Activated CD8-positive, alpha-beta memory T cell treated with anti-CD3 and anti-CD28 coated beads for 24 hours (primary cell): Measurements from ENCODE around the gene TIMP2.
"Not testable (repeated sequence)": the region's sequence is repeated elsewhere in the genome, so short reads cannot be mapped to it uniquely, and the experiment has no call there.

Experiments
- DNase-seq: peaks from one replicate; pipeline ENCODE4 v3.0.0-alpha.2; 2020

Gene TIMP2

GRCh38 chr17:78954684-78955083 is 29.5 kb upstream of the TIMP2 start:
- no peak for DNase-seq

DNA sequence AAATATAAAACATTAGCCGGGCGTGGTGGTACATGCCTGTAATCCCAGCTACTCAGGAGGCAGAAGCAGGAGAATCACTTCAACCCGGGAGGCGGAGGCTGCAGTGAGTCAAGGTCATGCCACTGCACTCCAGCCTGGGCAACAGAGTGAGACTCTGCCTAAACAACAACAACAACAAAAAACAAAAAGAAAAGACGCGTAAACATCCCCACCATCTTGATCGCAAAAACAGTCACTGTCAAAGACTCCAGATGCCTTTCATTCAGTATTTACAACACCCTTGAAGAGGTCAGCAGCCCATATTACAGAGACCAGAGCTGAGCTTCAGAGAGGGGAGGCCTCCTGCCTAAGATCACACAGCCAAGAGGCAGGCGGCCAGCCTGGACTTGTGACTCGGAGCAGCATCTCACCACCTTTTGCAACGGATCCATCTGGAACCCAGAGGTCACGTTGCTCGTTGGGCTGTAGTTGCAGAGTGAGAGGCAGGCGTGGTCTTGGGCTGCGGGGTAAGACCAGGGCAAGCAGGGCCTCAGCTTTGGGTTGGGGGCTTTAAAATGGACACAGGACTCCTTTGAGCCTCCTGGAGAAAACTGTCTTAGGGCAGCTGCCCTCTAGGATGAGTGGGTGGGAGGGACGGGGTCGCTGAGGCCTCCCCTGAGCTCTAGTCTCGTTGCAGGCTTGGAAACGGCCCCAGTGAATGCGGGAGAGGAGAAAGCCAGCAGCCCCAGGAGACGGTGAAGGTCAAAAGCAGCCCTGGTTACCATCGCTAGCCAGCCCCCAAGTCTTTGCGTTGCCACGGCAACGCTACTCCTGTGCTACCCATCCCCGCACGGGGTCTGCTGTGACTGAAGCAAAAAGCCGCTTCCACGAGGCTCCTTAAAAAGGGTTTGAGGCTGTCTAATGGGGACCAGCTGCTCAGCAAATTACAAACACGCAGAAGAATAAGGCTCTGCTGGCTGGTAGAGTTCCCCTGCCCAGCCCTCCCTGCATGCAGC is 28.5 kb upstream of the TIMP2 start:
- DNase-seq, result no peak

- no peak for DNase-seq
Observed at GRCh38 chr17:78952706-78953105, 27.5 kb upstream of the TIMP2 start.

DNA sequence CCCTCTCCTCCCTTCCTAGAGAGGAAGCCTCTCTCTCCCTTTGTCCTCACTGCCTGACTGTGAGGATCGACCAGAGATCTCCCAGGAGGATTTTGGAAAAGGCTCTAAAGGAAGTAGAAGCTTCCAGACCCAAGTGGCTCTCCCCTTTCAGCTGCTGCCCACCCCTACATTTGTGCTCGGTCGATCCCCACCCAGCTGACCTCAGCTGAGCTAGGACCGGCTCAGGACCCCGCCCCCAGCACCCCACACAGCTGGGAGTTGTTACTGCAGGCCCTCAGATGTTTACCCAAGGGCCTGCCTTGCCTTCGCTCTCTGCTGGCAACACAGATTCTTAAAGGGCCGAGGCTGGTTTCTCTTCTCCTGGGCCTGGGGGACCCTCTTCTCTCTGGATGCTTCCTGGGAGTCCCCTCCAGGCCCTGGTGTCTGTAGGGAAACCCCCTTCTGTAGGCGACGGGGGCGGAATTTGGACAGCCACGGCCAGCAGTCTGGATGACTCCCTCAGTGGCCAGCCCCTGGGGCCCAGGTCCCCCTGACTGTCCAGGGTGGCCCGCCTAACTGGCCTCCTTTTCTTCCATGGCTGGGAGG is 26.9 kb upstream of the TIMP2 start:
- no peak for DNase-seq

- DNase-seq, result no peak
Observed at GRCh38 chr17:78950870-78951269, 25.7 kb upstream of the TIMP2 start.

- DNase-seq, result no peak
Observed at GRCh38 chr17:78947235-78948149, 22.3 kb upstream of the TIMP2 start.

GRCh38 chr17:78946631-78947030 is 21.4 kb upstream of the TIMP2 start:
- DNase-seq, result no peak

- DNase-seq, result no peak
Observed at GRCh38 chr17:78946131-78946530, 20.9 kb upstream of the TIMP2 start.

DNA sequence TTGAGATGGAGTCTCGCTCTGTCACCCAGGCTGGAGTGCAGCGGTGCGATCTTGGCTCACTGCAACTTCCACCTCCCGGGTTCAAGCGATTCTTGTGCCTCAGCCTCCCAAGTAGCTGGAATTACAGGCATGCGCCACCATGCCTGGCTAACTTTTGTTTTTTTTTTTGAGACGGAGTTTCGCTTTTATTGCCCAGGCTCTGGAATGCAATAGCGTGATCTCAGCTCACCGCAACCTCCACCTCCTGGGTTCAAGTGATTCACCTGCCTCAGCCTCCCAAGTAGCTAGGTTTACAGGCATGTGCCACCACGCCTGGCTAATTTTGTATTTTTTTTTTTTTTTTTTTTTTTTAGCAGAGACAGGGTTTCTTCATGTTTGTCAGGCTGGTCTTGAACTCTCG is 20.3 kb upstream of the TIMP2 start:
- DNase-seq, result not testable (repeated sequence)

DNA sequence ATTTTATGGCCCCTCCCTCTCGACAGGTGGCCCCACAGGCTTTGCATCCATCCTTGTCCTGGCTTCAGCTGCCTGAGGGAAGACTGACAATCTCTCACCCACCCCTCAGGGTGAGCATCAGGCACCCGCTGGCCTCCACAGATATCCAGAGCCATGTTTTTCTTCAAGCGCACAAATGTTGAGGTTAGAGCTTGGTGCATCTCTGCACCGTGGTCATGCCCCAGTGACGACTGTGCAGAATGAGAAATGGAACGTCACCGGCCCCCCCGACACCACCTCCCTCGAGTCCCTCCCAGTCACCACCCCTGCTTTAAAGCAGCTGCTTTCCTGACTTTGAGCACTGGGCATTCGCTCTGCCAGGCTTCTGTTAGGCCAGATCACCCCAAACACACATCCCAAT is 19.8 kb upstream of the TIMP2 start:
- DNase-seq, result no peak

DNA sequence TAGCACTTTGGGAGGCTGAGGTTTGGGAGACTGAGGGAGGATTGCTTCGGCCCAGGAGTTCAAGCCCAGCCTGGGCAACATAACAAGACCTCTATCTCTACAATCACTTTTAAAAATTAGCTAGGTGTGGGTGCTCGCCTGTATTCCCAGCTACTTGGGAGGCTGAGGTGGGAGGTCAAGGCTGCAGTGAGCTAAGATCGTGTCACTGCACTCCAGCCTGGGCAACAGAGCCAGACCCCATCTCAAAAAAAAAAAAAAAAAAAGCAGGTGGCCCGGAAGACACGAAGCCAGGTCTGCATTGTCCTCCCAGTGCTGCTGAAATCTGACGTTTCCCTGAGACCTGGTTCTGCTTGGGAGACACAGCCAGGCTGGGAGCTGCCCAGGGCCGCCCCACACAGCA is 18.8 kb upstream of the TIMP2 start:
- DNase-seq, result no peak

DNA sequence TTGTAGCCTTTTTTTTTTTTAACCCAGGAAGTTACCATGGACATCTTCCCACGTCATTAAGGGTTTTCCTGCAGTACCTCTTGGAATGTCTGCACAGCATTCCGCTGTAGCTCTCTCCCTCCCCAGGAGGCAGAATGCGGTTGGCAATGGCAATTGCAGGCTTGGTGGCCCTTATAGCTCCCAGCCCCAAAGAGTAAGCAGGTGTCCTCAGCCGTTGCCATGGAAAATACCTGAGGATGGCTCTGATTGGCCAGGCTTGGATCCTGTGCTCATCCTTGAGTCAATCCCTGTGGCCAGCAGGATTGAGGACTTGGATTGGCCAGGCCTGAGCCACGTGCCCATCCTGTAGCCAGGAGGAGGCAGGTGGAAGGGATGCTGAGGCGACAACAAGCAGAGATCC is 15.5 kb upstream of the TIMP2 start:
- no peak for DNase-seq

GRCh38 chr17:78940258-78940657 is 15.1 kb upstream of the TIMP2 start:
- DNase-seq, result no peak

DNA sequence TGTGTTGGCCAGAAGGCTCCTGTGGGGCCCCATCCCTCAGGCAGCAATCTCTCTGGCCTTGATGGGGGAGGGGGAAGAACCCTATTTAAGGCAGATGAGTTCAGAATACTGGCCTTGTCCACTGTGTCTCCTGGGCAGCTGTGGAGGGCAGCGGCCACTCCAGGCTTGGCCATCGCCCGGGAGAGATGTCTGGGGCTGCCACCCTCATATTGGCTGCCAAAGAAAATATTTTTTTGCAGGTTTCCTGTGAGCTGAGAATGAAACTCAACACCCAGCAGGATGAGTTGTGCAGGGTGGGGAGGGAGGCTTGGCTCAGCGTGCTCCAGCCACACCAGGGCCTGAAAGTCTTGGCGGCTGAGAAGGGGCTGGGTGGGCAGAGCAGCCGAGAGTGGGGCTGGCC is 14.4 kb upstream of the TIMP2 start:
- DNase-seq, result no peak

DNA sequence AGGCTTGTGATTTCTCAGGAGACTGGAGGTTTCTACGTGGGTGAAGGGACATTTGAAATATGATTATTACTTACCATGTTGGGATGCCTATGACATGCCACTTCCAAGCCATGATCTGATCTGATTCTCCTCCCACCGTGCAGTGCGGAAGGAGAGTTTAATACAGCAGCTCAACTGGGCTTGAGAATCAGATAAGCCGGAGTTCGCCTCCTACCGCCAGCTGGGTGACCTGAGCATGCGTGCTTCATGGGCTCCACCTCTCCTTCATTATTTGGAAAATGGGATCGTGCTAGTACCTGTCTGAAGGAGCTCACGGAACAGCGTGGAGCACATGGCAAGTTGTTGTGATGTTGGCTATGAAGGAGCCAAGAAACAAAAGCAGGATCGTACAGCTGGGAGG is 12.4 kb upstream of the TIMP2 start:
- no peak for DNase-seq

DNA sequence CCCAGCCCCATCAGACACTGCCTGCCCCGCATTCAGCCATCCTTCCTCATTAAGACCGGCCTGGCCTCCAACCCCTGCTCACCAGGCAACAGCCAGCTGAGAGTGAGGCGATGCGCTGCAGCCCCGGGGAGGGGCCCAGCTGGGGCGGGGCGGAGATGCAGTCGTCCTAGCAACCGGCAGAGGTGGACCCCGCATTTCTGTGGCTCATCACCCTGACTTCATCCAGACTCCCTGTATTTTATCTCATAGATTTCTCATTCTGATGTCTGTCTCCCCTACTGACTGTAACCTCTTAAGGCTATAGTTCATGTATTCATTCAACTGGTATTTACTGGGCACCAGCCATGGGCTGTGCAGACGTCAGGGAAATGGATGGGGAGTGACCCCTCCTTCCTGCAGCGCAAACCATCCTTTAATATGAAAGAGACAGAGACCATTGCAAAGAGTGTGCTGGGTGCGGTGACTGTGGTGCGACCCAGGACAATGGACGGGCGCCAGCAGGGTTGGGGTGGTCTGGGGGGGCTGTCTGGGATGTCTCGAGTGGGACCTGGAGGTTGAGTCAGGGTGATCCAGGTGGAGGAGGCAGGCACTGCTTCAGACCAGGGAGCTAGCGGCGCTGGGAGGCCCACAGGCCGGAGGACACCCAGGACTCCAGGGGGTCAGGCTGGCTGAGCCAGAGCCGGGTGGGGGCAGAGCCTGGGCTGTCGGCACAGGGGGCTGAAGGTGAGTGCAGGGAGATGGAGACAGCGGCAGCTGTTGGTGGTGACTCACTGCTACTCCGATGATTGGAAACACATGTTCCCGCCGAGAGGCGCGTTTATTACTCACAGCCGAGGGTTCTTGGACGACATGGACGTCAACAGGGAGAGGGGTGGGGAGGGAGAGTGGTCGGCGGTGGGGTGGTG is 10.5 kb upstream of the TIMP2 start:
- DNase-seq, result no peak

DNA sequence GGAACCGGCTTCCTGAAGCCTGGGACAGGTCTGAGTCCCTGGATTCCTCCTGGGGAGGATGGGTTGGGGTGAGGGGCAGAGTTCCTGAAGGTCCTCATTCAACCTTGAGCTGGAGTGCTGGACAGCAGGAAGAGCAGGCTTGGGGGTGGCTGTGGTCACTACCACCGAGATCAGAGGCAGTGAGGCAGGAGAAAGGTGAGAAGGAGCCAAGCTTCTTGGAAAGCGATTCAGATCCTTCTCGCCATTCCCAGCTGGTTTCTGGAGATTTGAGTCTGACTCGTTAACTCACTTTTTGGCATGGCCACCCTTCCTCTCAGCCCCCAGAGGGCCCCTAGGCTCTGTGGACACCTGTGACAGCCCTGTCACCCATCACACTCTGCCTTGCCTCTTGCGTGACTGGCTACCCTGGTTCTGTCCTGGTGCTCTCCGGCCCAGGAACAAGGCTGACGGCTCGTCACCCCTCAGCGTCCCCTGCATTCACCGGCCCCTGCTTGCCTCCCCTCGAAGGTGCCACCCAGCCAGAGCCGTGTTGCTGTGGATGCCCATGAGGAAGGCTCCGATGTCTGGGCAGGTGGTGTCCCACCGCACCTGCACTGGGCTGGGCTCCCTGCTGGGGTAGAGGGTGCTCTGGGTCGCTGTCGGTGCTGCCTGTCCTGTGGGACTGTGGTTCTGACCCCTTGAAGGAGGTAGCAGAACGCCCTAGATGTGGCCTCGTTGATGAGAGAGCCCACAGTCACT is 9.7 kb upstream of the TIMP2 start:
- no peak for DNase-seq

- DNase-seq, result no peak
Observed at GRCh38 chr17:78933959-78934568, 8.9 kb upstream of the TIMP2 start.

DNA sequence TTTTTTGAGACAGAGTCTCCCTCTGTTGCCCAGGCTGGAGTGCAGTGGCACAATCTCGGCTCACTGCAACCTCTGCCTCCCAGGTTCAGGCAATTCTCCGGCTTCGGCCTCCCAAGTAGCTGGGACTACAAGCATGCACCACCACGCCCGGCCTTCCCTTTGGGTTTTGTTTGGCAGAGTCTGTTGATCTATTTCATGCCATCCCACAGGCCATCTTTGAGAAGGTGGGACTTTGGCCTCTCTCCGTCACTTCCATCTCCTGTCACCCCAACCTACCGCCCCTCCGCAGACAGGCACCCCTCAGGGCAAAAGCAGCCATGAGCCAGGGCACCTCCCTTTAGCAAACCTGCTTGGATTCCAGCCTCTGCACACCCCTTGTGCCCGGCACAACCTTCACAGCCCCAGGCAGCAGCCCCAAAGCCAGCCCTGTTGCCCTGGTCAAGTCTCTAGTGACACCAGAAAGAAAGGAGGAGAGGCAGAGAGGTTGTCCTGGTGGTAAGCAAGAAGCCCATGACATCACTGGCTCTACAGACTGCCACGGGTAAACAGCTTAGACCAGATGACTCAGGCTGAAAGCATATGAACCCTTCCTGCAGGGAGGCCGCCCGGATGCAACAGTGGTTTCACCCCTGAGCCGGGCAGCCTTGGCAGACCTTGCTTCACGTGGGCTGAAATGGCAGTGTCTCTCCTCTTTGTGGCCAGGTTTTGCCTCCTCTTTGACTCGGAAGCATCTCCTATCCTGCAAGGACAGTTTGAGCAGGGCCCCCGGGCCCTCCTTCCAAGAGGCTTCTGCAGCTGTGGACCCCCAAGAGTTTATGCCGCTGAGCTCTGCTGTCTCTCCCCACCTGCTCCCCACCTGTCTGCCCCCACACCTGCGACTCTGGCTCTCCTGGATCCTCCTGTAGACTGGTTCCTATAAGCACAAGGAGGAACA is 8.1 kb upstream of the TIMP2 start:
- peak; percentile 70 for DNase-seq
